SW480 (cell line): ENCODE measurements around the gene BCAS1.

ENCODE experiments used
- DNase-seq: peaks from one replicate; pipeline ENCODE4 v3.0.0-alpha.2; 2016; ENCODE audit warnings: low spot score

Gene BCAS1

DNA sequence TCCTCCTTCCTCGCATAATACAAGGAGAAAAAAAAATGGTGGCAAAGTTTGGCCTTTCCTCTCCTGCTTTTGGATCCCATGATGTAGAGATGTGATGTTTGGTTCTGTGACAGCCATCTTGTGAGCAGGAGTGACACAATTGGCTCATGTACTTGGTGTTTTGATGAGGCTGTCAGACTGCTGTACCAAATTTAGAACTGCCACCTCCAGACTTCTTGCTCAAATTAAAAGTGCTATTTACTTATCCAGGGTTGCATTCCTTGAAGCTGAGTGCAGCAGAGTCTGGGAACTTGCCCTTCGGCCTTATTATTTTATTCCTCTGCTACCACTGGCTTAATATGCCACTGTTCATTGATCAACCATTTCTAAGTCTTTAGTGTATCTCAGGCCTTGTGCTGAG lies 21.9 kb downstream of the BCAS1 start:
- DNase-seq, result no peak

DNA sequence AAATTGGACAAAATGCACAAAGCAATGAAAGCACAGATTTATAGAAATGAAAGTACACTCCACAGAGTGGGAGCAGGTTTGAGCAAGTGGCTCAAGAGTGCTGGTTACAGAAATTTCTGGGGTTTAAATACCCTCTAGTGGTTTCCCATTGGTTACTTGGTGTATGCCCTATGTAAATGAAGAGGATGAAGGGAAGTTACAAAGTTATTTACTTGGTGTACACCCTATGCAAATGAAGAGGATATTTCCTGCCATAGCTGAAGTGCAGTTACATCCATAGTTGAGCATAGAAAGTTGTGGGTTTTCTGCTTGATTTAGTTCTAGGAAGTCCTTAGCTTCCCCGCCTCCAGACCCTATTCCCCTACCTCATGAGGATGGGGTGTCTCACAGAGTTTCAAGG lies 22.7 kb downstream of the BCAS1 start:
- DNase-seq, result no peak

DNA sequence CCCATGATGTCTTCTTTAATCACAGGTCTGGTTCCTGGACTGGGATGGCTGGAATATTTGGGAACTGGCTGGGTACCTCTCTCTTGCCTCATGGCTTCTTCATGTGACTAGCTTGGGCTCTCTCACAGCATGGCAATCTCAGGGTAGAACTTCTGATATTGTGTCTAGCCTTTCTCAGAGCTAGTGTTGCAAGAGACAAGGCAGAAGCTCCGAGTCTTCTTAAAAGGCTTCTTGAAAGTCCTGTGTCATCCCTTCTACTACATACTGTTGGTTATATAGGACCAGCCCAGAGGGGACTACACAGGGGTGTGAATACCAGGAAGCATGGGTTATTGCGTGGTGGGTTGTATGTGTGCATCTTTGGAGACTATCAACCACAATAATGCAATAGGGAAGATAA lies 23.3 kb downstream of the BCAS1 start:
- no peak for DNase-seq

DNA sequence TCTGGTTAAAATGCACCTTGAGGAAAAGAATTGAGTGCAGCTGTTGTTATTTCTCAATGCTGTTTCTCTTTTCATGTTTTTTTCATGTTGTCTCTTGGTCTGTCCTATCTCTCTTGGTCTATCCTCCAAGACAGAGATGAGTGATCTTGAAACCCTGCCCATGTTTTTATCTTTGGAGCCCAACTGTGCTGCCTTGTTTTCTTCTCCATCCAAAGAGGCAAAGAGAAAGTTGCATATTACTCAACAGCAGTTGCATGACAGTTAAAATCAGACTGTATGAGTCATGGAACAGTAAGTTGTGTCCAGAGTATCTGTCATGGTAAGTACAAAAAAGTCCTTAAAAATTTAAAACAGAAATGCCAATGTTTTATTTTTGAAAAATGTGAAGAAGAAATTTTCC lies 26.2 kb downstream of the BCAS1 start:
- DNase-seq, result no peak

DNA sequence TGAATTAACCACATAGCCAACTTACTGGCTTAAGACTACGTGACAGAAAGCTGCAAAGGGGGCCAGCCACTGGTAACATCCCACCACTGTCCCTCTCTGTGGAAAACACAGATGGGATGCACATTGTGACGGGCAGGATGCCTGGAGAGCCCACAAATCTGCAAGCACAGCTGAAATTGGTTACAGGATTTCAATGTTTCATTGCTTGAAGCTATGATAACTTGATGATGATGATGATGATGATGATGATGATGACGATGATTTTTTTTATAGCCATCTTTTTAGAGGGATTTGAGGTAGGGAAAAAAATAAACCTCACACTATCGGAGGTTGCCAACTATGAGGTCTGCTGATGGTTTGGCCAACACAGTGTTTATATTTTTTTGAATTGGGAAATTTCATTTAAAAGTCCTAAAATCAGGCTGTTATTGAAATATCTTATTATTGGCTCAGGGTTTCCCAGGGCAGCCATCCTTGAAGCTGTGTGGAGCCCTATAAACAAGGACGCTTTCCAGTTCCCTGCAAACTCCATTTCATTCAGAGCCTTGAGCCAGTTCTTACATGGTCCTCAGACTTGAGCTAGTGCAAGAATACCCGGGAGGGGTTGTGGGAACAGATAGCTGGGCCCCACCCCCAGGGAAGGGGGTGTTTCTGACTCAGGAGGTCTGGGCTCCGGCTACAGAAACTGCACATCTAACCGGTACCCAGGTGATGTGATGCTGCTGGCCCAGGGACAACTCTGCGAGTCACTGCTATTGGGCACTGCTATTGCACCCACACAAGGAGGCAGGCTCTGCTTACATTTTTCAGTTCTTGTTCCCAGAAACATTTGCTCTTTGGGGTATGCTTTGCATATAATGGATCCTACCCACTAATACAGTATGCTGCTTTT lies 27.1 kb downstream of the BCAS1 start:
- DNase-seq, result no peak

DNA sequence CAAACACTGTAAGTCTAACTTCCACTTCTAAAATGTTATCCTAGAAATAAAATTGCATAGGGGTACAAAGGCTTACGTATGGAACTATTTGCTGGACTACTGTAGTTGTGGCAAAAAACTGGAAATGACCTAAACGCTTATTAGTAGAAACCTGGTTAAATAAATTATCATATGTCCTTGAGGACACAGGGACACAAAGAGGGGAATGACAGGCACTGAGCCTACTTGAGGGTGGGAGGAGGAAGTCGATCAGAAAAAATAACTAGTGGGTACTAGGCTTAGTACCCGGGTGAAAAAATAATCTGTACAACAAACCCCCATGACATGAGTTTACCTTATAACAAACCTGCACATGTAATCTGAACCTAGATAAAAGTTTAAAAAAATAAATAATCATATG lies 28.4 kb downstream of the BCAS1 start:
- no peak for DNase-seq

DNA sequence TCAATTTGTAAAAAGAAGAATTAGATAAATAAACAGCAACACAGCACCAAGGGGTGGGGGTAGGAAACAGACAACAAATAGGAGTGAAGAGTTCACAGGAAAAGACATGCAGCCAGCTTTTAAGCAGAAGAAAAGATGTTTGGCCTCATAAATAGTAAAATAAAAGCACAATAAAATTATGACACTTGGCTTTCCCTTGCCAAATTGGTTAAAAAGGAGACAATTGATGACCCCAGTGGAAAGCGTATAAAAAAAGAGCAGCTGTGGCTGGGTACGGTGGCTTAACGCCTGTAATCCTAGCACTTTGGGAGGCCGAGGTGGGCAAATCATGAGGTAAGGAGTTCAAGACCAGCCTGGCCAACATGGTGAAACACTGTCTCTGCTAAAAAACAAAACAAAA lies 29.1 kb downstream of the BCAS1 start:
- DNase-seq, result no peak

DNA sequence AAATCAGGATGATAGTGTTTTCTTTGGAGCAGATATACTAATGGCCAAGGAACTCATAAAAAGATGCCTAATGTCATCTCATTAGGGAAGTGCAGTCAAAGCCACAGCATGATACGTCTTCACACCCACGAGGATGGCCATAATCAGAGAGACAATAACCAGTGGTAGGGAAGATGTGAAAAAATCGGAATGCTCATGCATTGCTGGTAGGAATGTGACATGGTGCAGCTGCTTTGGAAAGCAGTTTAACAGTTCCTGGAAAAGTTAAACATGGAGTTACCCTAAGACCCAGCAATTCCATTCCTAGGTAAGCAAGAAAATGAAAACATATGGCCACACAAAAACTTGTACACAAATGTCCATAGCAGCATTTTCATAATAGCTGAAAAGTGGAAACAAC lies 29.9 kb downstream of the BCAS1 start:
- no peak for DNase-seq

DNA sequence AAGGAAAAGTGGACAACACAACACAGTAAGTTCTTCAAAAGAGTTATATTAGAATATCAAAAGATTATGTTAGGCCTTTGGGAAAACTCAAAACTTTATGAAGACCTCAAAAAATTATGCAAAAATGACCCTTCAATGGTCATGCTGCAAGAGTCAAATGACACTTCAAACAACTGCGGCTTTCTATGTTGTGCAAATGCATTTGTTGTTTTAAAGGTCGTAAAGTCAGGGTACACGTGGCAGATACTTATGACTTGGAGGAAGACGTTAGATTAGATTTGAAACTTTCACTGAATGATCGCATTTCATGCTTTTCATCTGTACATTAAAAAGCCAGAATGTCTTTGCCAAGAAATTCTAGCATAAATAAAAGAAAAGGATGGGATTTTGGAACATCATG lies 31.4 kb downstream of the BCAS1 start:
- DNase-seq, result no peak

DNA sequence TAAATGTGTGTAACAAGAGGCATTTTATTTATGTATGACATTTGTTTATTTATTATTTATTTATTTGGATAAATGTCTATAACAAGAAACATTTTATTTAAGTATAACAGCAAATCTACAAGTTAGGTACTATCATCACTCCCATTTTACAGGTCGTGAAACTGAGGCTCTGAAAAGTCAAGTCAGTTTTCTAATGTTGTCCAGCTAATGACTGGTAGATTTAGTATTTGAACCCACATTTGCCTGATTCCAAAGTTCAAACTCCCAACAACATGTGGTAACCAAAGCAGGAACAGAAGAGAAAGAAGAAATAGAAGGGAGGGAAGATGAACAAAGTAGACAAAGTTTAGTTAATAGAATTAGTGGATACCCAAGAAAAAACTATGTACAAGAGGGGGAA lies 32.9 kb downstream of the BCAS1 start:
- DNase-seq, result no peak

DNA sequence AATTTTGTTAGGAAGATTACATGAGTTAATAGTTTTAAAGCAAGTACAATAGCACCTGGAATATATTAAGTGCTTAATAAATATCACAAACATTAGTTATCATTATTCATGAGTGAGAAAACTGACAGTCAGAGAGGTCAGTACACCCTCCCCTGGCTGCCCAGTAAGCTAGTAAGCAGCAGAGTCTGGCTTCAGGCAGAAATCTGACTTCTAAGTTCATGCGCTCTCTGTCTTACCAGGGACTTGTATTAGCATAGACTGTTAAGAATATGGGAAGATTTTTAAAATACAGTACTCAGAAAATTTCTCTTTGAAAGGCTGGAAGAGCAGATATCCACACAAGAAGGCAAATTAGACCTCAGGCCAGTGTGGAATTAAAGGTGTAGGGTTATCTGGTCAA lies 40.8 kb downstream of the BCAS1 start:
- DNase-seq, result no peak

DNA sequence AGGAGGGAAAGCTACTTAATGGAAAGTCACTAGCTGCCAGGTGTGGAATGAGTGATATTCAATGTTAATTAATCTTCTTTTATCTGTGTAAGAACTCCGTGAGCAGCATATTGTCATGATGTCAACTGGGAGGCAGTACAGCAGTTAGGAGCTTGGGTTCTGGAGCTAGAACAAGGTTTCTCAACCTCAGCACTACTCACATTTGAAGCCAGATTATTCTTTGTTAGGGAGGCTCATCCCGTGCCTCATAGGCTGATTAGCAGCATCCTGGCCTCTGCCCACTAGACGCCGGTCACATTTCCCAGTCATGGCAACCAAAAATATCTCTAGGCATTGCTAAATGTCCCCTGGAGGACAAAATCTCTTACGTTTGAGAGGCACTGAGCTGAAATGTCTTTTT lies 41.2 kb downstream of the BCAS1 start:
- no peak for DNase-seq

DNA sequence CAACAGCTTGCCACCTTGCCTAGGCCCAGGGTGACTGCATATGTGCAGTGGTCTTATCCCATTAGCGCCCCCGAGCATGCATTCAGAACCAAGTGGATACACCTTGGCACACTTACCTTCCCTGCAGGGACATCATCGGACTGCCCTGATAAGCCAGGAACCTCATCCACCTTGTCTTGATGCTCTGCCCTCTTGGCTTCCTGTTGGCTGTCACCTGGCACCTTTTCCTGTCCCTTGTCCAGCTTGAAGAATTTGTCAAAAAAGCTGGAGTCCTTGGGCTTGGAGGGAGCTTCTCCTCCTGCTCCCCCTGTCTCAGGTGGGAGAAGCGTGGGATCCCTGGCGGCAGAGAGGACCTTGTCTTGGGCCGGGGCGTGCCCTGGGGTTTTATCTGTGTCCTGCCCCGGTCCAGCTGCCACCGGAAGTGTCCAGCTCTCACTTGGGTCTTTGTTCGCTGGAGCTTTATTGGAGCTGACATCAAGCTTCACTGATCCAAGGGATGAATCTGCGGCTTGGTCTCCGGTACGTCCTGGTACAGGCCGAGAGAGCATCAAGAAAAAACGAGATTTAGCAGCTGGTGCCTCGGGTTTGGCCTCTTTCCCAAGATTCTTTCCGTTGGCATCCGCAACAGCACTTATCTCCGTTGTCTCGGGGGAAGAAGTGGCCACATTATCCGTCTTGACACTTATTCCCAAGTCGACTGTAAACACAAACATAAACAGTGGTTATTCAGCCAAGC lies 42.0 kb downstream of the BCAS1 start:
- no peak for DNase-seq

DNA sequence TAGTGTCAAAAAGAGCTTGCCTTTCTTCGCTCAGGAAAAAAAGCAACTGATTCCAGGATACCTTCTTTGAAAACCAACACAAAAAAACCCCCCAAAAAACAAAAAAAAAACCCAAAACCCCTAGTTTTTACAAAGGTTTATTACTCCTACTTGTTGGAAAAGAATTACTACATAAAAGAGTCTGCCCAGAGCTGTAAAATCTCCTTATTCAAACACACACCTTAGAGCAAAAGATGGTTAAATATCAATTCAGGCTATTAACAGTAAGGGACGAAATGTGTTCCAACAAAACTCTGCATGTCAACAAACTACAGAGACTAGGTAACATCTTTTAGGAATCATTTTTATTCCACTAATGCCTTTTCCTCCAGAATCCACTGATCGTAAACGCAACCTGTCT lies 42.7 kb downstream of the BCAS1 start:
- no peak for DNase-seq

DNA sequence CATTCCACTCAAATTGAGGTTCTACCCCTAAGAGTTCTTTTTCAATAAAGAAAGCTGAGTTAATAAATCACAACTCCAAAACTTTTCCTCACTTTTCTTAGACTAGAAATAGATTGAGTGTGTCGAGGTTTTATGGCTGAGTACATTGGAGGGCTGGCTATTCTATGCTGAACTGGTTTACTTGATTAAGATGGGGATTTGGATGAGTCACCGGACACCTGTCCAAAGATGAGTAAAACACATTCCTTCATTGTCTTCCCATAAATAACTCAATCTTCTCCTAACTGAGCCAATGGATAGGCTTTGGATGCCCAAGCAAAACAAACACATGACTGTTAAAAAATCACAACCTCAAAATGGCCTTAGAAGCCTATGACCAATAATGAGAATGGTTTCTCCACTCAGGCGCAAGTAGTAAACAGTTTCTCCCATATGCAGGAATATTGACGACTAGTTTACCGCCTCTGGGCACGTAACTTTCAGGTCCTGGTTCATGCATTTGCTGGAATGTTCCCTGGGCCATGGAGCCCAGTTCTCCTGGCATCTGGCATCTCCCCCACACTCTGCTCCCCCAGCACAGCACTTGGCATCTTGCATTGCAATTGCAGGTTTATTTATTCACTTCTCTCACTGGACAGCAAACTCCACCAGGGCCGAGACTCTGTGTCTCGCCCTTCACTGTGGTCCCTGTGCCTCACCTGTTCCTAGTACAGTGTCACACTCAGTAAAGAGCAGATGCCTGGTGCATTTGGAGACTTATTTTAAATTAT lies 43.9 kb downstream of the BCAS1 start:
- DNase-seq, result no peak

DNA sequence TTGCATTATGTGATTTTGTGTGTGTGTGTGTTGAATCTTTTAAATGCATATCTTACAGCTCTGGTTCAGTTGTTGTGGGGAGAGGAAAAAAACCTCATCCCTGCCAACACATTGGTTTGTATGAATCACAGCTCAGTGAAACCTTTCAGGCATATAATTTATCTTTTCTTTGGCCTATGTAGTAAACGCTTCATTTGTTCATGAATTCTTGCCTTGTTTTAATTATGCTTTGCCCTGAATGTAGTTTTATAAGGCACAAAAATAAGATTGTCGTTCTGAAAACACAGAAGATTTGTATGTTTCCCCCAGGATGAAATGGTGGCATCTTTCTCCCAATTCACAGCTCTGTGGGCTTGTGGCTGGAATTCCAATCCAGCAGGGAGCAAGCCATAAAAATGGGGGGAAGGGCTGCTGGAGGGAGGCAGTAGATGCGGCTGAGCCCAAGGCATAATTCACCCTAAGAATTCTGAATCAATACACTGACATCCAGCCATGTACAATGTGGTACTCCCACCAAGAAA lies 45.1 kb downstream of the BCAS1 start:
- DNase-seq, result no peak

DNA sequence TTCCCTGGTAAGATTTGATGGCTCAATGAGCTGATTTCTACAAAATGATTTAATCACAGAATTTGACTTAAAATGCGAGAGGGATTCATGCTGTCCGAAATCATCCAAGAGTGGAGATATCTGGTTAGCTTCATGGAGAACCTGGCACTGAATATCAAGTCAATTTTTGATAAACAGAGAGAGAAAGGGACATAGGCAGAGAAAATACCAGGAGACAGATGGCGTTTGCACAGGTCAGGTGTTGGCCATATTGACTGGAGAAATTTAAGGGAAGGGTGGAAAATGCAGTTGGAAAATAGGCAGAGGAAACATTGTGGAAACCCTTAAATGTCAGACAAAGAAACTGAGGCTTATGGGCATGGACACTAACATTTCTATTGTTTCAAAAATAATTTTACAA lies 47.0 kb downstream of the BCAS1 start:
- DNase-seq, result no peak

DNA sequence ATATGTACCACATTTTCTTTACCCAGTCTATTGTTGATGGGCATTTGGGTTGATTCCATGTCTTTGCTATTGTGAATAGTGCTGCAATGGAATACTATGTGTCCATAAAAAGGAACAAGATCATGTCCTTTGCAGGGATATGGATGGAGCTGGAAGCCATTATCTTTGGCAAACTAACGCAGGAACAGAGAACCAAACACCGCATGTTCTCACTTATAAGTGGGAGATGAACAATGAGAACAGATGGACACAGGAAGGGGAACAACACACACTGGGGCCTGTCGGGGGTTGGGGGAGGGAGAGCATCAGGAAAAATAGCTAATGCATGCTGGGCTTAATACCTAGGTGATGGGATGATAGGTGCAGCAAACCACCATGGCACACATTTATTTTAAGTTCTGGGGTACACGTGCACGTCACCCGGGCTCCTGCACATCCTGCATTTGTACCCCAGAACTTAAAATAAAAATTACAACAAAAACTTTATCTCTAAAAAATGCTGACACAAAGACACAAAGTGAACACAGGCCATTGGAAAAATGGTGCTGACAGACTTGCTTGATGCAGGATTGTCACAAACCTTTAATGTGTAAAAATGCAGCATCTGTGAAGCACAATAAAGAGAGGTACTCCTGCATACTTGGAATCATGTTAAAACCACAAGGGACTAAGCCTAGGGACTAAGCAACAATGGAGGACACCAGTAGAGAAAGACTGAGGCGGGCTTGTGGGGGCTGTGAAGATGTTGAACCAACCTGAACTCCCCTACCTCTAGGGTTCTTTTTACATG lies 48.8 kb downstream of the BCAS1 start:
- no peak for DNase-seq

DNA sequence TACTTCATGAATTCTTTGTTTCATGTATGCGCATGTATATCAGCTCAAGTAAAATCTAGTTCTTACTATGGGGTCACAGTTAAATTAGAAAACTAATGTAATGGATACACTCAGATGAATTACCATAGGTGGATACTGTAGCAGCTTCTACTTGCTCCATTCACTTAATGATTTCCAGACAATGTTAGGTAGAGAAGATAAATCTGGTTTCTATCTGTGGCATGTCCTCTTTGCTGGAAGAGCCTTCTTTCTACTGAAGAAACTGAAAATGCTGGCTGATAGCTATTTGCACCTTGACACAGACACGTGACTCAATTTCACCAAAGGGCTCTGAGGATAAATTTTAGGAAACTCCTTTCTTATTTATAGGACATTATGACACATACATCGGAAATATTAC lies 49.5 kb downstream of the BCAS1 start:
- no peak for DNase-seq

DNA sequence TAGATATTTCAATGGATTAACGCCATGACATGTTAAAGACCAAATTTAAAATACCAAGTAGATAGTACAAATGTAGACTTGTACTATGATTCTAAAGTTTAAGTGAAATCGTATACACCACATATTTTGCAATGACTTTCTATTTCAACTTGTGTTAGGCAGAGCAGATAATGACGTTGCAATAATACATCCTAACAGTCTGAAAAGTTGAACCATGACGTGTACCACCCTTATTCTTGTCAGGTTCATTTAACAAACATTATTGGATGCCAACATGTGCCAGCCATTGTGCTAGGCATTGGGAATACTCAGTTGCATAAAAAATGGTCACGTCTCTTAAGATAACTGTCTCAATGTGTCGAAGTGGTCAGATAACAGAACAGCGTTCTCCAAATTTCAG lies 50.0 kb downstream of the BCAS1 start:
- no peak for DNase-seq

DNA sequence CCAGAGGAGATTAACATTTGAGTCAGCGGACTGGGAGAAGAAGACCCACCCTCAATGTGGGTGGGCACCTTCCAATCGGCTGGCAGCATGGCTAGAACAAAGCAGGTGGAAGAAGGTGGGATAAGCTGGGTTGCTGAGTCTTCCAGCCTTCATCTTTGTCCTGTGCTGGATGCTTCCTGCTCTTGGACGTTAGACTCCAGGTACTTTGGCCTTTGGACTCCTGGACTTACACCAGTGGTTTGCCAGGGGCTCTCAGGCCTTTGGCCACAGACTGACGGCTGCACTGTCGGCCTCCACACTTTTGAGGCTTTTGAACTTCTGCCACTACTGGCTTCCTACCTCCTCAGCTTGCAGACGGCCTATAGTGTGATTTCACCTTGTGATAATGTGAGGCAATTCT lies 50.8 kb downstream of the BCAS1 start:
- DNase-seq, result no peak

DNA sequence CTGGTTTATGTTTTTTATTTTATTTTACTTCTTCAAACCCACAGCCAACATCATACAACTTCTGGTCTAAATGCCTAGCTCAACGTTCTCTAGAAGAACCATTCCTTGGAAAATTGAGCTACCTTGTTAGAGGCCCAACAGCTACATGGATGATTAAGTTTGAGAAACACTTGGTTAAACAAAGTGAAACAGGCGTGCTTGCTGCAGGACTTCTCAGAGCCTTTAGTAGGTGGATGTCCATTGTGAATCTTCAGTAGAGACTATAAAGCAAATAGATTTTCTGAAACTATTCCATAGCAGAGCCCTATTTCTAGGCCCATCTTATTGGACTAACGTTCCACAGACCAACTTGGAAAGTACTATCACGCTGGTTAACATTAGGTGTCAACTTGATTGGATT lies 51.3 kb downstream of the BCAS1 start:
- DNase-seq, result no peak
